GM19328 (cell line): ENCODE data around the gene MND1.
A peak's percentile ranks its signal among the peaks of the same experiment; 100 is the strongest.
"Not testable (repeated sequence)": the region's sequence is repeated elsewhere in the genome, so short reads cannot be mapped to it uniquely, and the experiment has no call there.

Source experiments
- ATAC-seq: cut with Tn5 transposase; IDR thresholded peaks from one replicate; pipeline ENCODE4 v1.9.1; 2021; ENCODE audit warnings: mild to moderate bottlenecking, moderate library complexity; ENCODE audit not compliant: unreplicated experiment

The MND1 gene

DNA sequence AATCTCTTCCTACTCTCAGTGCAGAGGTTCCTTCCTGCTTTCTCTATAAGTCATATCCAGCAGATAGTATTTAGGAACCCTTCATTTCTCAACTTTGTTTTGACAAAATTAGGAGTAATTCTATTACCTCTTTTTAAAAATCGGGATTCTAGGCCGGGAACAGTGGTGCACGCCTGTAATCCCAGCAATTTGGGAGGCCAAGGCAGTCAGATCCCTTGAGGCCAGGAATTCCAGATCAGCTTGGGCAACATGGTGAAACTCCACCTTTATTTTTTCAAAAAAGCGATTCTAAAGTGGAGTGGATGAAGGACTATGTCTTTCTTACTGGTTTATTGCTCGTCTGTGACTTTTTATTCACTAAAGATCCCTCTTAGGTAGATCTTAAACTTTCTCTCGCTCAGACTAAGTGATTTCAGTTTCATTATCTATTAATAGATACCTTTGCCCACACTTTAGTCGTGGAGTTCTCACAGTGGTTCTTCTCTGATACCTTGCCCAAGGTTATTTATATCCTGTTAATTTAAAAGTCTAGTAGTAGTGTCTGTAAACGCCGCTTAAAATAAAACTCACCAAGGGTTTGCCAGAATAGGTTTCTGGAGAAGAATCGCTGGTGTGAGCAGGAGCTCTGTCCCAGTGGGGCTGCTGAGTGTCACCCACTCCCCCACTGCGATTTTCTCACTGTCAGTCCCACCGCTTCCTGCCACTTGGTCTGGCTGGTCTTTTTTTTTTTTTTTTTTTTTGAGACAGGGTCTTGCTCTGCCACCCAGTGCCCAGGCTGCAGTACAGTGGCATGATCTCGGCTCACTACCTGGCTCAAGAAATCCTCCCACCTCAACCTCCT lies 94.6 kb downstream of the MND1 start:
- peak; percentile 50 for ATAC-seq

DNA sequence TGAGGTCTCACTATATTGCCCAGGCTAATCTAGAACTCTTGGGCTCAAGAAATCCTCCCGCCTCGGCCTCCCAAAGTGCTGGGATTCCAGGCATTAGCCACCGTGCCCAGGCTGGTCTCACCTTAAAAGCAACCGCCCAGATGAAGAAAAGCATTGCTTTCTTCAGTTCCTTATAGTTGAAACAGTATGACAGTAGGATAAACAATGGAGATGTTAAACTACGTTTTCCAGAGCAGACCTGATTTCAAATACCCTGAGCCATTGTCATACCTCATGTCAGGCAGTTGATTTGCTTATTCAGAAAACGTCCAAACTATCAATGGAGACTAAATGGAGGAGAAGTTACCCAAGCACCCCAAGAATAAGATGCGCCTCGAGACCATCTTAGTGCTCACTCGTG lies 95.3 kb downstream of the MND1 start:
- peak; percentile 11 for ATAC-seq

DNA sequence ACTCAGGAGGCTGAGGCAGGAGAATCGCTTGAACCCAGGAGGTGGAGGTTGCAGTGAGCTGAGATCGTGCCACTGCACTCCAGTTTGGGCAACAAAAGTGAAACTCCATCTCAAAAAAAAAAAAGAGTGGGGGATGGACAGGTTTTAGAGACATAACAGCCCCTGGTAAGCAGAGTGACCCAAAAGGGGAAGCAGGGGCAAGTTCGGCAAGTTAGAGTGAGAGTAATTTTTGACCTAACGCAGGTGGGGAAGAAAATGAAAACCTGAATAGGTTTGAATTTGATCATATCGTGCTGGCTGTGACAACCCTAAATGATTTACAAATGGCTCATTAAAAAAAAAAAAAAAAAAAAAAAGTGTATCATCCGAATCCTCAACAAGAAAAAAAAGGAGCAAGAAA lies 96.0 kb downstream of the MND1 start:
- no peak for ATAC-seq

DNA sequence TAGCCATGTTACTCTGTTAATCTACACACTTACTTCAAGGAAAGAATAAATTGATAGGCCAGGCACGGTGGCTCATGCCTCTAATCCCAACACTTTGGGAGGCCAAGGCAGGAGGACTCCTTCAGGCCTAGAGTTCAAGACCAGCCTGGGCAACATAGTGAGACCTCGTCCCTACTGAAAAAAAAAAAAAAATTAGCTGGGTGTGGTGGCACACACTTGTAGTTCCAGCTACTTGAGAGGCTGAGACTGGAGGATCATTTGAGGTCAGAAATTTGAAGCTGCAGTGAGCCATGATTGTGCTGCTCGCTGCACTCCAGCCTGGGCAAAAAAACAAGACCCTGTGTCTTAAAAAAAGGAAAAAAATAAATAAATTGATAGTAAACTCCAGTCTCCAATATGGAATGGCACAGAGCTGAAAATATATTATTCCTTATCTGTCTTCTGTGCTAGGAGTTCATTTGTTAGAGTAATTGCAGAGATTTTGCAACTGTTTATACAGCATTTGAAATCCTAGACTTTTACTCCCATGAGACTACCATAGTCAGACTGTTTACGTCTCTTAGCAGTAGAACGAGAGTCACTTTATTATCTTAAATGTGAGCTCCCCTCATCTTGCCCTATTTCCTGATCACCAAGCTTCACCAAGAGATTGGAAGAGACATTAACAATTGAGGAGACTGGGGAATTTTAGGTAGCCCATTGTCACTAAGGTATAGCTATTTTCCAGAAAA lies 102.9 kb downstream of the MND1 start:
- no peak for ATAC-seq

DNA sequence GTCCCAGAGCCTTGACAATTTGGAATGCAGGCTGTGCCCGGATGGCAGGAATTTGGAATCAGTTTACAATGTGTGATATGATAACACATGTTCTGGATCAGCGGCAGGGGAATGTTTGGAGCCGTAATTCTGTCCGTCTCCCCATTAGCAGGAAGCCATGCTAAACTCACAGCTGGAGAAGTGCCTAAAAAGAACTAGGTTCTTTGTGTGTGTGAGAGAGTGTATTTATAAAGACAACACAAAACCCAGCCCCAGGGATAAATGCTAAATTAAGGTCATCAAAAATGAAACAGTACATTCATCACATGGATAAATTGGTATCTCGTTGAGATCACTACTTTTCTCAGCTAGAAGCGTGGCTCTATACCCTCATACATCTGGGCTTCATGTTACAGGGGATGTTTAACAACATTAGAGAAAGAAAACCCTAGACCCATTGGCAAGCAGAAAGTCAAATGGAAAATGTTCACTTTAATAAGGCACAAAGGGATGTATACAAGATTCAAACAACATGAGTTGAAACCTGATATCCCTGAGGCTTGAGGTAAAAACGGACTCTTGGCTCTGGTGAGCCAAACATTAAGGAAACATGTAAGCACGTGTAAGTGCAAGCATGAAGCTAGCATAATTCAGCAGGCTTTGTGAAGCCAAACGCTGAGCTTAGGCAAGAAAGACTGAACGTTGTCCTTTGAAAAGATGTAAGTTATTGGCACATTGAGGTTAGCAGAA lies 103.7 kb downstream of the MND1 start:
- ATAC-seq, result no peak

DNA sequence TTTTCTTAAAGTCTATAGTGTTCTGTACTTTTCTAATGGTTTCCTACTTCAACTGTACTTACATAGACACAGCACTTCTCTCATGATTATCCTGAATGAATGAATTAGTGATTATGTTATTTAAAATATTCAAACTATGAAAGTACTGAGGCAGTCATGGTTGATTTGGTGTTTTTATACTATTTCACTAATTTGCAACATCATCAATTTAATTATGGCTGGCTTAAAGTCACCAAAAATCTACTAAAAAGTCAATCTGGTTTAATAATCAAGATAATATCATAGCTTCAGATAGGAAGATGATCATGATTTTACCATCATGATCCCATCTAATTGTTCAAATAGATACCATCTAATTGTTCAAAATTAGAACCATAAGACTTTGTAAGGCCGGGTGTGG lies 104.8 kb downstream of the MND1 start:
- no peak for ATAC-seq

DNA sequence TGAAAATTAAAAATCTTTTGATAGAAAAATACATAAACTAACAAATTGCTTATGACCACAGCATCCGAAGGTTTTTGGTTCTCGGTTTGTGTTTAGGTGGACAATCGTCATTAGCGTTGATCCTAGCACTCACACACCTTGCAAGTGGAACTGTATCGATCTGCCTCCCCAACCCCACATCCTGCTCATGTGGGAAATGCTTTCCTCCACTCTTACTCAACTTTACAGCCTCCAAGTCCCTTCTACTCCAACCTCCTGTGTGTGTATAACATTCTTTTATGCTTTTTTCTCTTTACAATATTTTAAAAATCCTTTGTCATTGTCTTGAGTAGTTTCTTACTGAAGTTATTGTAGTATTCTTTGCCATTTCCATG lies 106.0 kb downstream of the MND1 start:
- no peak for ATAC-seq

DNA sequence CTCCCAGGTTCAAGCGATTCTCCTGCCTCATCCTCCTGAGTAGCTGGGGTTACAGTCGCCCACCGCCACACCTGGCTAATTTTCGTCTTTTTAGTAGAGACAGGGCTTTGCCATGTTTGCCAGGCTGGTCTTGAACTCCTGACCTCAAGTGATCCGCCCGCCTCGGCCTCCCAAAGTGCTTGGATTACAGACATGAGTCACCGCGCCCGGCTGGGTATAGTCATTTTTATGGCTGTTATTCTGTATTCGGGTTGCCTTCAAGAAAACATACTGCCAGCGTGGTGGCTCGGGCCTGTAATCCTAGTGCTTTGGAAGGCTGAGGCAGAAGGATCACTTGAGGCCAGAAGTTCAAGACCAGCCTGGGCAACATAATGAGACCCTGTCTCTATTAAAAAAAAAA lies 106.7 kb downstream of the MND1 start:
- ATAC-seq, result not testable (repeated sequence)

DNA sequence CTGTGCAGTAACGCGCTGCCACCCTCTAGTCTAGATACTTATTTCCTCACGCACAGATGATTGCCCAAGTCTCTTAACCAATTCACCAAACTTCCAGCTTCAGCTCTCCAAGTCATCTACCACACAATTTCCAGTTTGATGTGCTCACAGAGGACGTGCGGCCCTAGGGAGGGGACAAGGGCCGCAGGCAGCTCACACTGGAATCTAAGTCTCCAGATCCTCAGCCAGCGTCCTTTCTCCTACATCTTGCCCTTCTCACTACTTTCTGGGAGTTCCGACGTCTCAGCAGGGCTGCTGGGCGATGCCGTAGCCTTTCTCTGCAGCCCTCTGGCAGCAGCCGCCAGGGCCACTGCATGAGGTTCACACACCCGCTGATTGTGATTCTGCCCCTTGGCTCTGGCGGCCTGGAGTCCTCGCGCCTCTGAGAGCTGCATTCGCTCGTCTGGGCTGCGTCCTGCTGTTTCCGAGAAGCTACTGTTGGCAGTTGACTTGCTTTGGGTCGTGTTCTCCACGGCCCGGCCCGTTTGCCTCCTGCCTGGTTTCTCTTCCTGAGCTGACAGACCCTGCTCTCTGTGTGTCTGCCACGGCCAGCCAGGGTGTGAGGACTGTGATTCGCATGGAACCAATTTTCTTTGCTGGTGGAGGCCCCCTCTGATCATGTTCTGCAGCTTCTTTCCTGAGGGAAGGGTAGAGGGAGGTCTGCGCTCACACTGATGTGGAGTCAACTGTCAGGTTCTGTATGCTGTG lies 107.6 kb downstream of the MND1 start:
- no peak for ATAC-seq

DNA sequence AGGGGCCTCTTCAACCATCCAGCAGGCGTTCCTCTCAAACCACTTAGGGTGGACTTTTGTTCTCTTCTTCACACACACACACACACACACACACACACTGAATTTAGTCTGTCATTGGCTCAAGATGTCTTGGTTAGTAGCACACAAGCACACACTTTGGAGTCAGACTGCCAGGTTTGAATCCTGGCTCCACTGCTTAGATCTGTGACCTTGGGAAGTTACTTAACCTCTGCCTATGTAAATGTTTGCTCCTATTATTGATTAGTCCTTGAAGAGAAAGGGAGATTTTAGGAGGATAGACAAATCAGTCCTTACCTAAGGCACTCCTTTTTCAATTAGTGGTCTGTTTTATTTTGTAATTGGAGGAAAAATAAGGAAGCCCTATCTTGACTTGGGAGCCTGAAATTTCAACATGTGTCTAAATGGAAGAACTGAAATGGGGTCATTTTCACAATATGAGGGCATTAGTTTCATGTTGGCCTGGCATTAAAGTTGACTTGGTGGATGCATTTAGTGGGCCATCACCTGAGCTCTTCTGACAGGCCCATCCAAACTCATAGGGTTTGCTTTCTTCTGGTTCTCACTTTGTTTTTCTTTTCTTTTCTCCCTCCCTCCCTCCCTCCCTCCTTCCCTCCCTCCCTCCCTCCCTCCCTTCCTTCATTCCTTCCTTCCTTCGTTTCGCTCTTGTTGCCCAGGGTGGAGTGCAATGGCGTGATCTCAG lies 108.3 kb downstream of the MND1 start:
- ATAC-seq, result no peak

DNA sequence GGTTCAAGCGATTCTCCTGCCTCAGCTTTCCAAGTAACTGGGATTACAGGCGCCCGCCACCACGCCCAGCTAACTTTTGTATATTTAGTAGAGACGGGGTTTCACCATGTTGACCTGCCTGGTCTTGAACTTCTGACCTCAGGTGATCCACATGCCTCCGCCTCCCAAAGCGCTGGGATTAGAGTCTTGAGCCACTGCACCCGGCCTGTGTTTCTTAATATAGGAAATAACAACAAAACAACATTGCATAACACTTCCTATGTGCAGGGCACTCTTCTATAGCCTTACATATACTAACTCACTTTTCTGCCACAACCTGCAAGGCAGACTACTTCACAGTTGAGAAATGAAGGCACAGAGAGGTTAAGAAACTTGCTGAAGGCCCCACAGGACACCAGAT lies 108.9 kb downstream of the MND1 start:
- no peak for ATAC-seq

DNA sequence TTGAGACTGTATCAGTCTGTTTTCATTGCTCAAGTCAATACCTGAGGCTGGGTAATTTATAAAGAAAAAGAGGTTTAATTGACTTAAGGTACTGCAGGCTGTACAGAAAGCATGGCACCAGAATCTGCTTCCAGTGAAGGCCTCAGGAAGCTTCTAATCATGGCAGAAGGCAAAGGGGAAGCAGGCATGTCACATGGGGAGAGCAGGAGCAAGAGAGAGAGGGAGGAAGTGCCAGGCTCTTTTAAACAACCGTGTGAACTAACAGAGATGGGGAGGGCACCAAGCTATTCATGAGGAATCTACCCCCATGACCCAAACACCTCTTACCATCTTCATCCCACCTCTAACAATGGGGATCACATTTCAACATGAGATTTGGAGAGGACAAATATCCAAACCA lies 114.5 kb downstream of the MND1 start:
- no peak for ATAC-seq

DNA sequence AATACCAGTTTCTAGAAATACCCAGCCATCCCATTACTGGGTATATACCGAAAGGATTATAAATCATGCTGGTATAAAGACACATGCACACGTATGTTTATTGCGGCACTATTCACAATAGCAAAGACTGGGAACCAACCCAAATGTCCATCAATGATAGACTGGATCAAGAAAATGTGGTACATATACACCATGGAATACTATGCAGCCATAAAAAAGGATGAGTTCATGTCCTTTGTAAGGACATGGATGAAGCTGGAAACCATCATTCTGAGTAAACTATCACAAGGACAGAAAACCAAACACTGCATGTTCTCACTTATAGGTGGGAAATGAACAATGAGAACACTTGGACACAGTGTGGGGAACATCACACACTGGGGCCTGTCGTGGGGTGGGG lies 117.1 kb downstream of the MND1 start:
- not testable (repeated sequence) for ATAC-seq

DNA sequence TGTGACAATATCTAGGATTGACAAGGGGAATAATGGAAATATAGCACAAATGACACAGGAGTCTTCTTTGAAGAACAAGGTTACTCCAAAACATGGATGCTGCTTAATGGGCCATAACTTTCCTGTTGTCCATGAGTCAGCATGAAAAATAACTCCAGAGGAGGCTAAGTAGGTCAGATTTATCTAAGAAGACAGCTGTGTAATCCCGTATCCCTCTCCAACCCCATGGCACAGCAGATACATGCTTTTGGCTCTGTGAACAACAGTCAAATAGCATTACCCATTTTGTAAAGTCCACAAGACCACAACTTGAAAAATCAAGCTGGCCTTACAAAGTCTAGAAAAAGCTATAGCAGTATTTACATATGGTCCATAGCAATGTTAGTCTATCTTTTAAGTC lies 119.6 kb downstream of the MND1 start:
- ATAC-seq, result no peak
